NCI-H510A (cell line): ENCODE results near the gene TASP1.
"Not testable (repeated sequence)": the region's sequence is repeated elsewhere in the genome, so short reads cannot be mapped to it uniquely, and the experiment has no call there.

ENCODE experiments used
- DNase-seq: peaks from one replicate; lab custom pipeline; 2025; lab: John Stamatoyannopoulos, UW

Gene TASP1

GRCh38 chr20:13648291-13649228 lies 9.8 kb upstream of the TASP1 start:
- no peak for DNase-seq

- no peak for DNase-seq
Observed at GRCh38 chr20:13644010-13644409, 5.3 kb upstream of the TASP1 start.

GRCh38 chr20:13639150-13639497 lies 392 bp upstream of the TASP1 start:
- DNase-seq = no peak

GRCh38 chr20:13638162-13638495 lies 603 bp downstream of the TASP1 start:
- peak; percentile 33 for DNase-seq

- DNase-seq = no peak
Observed at GRCh38 chr20:13632431-13632830, 6.3 kb downstream of the TASP1 start.

- DNase-seq = not testable (repeated sequence)
Observed at GRCh38 chr20:13627525-13627924, 11.2 kb downstream of the TASP1 start.

GRCh38 chr20:13626724-13627123 lies 12.0 kb downstream of the TASP1 start:
- DNase-seq = no peak

- no peak for DNase-seq
Observed at GRCh38 chr20:13625304-13625979, 13.3 kb downstream of the TASP1 start.

- not testable (repeated sequence) for DNase-seq
Observed at GRCh38 chr20:13619415-13619814, 19.3 kb downstream of the TASP1 start.

- DNase-seq = not testable (repeated sequence)
Observed at GRCh38 chr20:13618456-13618855, 20.3 kb downstream of the TASP1 start.

GRCh38 chr20:13617585-13617984 lies 21.1 kb downstream of the TASP1 start:
- DNase-seq = not testable (repeated sequence)

GRCh38 chr20:13616713-13617112 lies 22.0 kb downstream of the TASP1 start:
- DNase-seq = not testable (repeated sequence)

GRCh38 chr20:13613917-13614316 lies 24.8 kb downstream of the TASP1 start:
- no peak for DNase-seq

- no peak for DNase-seq
Observed at GRCh38 chr20:13611611-13612125, 27.1 kb downstream of the TASP1 start.

GRCh38 chr20:13610184-13610583 lies 28.5 kb downstream of the TASP1 start:
- DNase-seq = no peak

GRCh38 chr20:13608066-13608465 lies 30.7 kb downstream of the TASP1 start:
- DNase-seq = no peak

- not testable (repeated sequence) for DNase-seq
Observed at GRCh38 chr20:13593423-13593822, 45.3 kb downstream of the TASP1 start.

- no peak for DNase-seq
Observed at GRCh38 chr20:13588049-13588448, 50.7 kb downstream of the TASP1 start.

- DNase-seq = no peak
Observed at GRCh38 chr20:13587370-13587769, 51.4 kb downstream of the TASP1 start.

- DNase-seq = no peak
Observed at GRCh38 chr20:13586133-13586532, 52.6 kb downstream of the TASP1 start.

GRCh38 chr20:13581451-13581850 lies 57.3 kb downstream of the TASP1 start:
- DNase-seq = no peak

- DNase-seq = no peak
Observed at GRCh38 chr20:13580707-13581106, 58.0 kb downstream of the TASP1 start.

- no peak for DNase-seq
Observed at GRCh38 chr20:13574071-13574470, 64.7 kb downstream of the TASP1 start.
